GM12892 (cell line): ENCODE measurements around the gene THEM4.

Experiments used
- POLR2A ChIP-seq: IDR thresholded peaks from 2 replicates; pipeline ENCODE4 v1.6.1; 2011; ENCODE audit warnings: low read depth, low read length, control low read depth
- POLR2AphosphoS5 ChIP-seq: IDR thresholded peaks from 2 replicates; pipeline ENCODE4 v1.6.1; 2011; ENCODE audit warnings: low read depth, low read length, control low read depth
- TAF1 ChIP-seq: IDR thresholded peaks from 2 replicates; pipeline ENCODE4 v1.6.1; 2011; ENCODE audit warnings: low read depth, mild to moderate bottlenecking, control low read depth, low read length, borderline replicate concordance

DNA sequence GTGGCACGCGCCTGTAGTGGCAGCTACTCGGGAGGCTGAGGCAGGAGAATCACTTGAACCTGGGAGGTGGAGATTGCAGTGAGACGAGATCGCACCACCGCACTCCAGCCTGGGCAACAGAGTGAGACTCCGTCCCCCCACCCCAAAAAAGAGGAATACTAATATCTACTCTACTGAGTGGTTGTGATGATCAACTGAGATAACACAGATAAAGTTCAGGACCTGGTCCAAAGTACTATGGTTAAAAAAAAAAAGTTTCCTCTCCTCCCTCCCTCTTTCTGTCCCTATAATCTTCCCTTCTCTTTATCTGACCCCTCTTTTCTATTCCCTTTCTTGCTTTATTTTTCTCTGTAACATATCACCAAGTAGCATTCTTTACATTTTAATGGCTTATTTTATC is 73.7 kb downstream of the THEM4 start:
- no peak for TF ChIP-seq POLR2A
- TF ChIP-seq TAF1: no peak
- no peak for TF ChIP-seq POLR2AphosphoS5
